GM15510 (cell line): ENCODE results near the gene FAM177B.

ENCODE experiments used
- POLR2A ChIP-seq: IDR thresholded peaks from 3 replicates; pipeline ENCODE4 v1.6.1; 2011; ENCODE audit warnings: borderline replicate concordance; ENCODE audit not compliant: insufficient read length; ENCODE audit errors: extremely low read depth

FAM177B gene

DNA sequence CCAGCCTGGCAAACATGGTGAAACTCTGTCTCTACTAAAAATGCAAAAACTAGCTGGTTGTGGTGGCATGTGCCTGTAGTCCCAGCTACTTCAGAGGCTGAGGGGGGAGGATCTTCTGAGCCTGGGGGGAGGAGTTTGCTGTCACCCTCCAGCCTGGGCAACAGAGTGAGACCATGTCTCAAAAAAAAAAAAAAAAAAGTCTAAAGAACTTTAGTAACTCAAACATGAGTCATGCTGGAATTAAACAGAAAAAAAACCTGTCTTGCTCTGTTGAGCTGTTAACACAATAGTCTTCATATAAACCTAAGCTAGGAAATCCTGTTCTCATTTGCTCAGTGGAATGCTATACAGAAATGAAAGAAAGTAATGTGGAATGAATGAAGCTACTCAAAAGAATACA lies 61.1 kb downstream of the FAM177B start:
- TF ChIP-seq POLR2A = no peak

DNA sequence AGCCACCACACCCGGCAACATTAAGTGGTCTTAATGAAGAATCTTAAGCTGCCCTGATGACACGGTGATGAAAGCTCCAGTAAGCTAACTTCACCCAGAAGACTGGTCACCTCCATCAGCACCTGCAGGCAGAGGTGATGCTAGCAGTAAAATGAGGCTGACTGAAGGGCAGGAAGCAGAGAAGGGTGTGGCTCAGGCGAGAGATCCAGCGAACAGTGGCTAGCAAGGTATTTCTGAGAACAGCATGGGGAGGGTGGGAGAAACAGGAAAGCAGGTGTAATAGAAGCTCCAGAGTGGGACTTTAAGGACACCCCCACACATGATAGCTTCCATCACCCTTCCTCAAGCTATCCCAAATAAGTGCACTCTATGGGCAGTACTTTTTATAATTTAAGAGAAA lies 62.0 kb downstream of the FAM177B start:
- TF ChIP-seq POLR2A = no peak
